ENCODE data around the gene C1orf167.
"Not testable (repeated sequence)": the region's sequence is repeated elsewhere in the genome, so short reads cannot be mapped to it uniquely, and the experiment has no call there.

C1orf167 gene

DNA sequence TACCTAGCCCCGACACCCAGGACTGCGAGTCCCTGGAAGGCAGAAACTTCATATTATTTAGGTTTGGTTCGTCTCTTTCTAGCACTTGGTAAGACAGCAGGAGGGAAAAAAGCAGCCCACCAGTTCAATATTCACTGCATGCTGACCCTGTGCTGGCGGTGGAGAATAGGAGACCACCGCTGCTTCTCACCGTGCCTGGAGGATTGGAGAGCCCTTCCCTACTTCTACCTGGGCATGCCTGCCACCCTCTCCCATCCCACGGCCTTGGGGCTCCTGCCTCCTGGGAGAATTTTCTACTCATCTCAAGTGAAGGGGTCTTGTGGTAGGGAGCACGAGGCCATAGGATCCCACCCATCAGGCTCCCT, 38.4 kb downstream of the C1orf167 start:
- H3K36me3 ChIP-seq (ENCODE audit: control insufficient read depth, insufficient read depth, low read length): peaks cover 36% of the 10 kb centered on the region
- no peak overlapping the region for H3K27ac ChIP-seq (ENCODE audit: insufficient read depth, low read length, poor library complexity, severe bottlenecking)
- H3K4me1 ChIP-seq (ENCODE audit: control insufficient read depth, insufficient read depth, low read length, poor library complexity, severe bottlenecking): peaks cover 23% of the 10 kb centered on the region
- H3K4me3 ChIP-seq (ENCODE audit: insufficient read depth, low read depth, low read length, poor library complexity, severe bottlenecking): no peak overlapping the region
- H3K9me3 ChIP-seq (ENCODE audit: control insufficient read depth, low read length): no peaks in the 10 kb centered on the region
- no peaks in the 10 kb centered on the region for H3K27me3 ChIP-seq (replicated peaks; ENCODE audit: control insufficient read depth, insufficient read depth, low read length, poor library complexity, severe bottlenecking)
- no peak for DNase-seq

DNA sequence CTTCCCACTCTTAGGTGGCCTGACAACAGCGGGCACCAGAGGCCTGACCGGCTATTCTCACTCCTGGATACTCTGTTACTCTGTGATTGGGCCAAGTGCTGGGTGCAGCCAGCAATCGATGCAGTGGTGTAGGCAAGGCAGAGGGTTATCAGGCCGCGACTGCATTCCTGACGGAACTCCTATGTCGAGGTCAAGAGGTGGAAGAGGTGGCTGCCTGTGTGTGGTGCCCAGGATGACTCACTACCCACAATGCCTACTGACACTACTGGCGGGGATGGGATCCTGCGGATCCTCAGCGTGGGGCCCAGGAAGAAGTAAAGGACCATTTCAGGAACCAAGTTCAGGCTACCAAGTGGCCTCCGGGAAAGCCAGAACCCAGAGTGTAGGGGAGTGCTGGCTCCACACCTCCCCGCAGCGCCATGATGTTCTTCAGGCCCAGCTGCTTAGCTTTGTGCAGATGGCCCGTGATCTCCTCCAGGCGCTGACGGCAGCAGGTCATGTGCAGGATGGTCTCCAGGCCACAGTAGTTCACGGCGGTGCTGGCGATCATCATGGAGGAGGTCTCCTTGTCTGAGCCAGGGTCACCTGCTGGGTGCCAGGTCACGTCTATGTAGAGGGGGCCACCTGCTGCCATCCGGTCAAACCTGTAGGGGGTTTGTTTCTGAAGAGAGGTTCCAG, 38.9 kb downstream of the C1orf167 start:
- no peak overlapping the region for H3K27ac ChIP-seq (ENCODE audit: insufficient read depth, low read length, poor library complexity, severe bottlenecking)
- no peaks in the 10 kb centered on the region for H3K9me3 ChIP-seq (ENCODE audit: control insufficient read depth, low read length)
- no peak for DNase-seq
- H3K27me3 ChIP-seq (replicated peaks; ENCODE audit: control insufficient read depth, insufficient read depth, low read length, poor library complexity, severe bottlenecking): no peaks in the 10 kb centered on the region
- H3K4me3 ChIP-seq (ENCODE audit: insufficient read depth, low read depth, low read length, poor library complexity, severe bottlenecking): no peak overlapping the region
- peaks cover 33% of the 10 kb centered on the region for H3K36me3 ChIP-seq (ENCODE audit: control insufficient read depth, insufficient read depth, low read length)
- H3K4me1 ChIP-seq (ENCODE audit: control insufficient read depth, insufficient read depth, low read length, poor library complexity, severe bottlenecking): peaks cover 23% of the 10 kb centered on the region

DNA sequence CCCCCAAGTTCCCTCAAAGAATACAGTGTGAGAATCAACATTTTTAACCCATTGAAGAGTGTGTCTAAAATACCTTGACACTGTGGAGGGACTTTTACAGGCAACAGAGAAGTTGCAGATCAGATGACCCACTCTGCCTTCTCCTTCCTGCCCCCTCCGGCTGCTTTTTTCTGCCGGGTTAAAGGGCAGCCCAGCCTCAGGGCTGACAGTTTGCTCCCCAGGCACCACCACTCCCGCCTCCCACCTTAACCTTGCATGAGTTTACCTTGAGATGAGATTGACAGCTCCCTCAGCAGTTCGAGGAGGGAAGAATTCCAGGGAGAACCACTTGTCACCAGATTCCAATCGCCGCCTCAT, 40.6 kb downstream of the C1orf167 start:
- Histone ChIP-seq H3K9me3 (ENCODE audit: control insufficient read depth, low read length) (no peaks in the 10 kb centered on the region), H3K36me3 (ENCODE audit: control insufficient read depth, insufficient read depth, low read length) (peaks cover 22% of the 10 kb centered on the region), H3K27me3 (replicated peaks; ENCODE audit: control insufficient read depth, insufficient read depth, low read length, poor library complexity, severe bottlenecking) (no peaks in the 10 kb centered on the region), H3K4me1 (ENCODE audit: control insufficient read depth, insufficient read depth, low read length, poor library complexity, severe bottlenecking) (peaks cover 32% of the 10 kb centered on the region), H3K27ac (ENCODE audit: insufficient read depth, low read length, poor library complexity, severe bottlenecking) (no peak overlapping the region), H3K4me3 (ENCODE audit: insufficient read depth, low read depth, low read length, poor library complexity, severe bottlenecking) (peak overlapping the region; percentile 57)
- DNase-seq: no peak

DNA sequence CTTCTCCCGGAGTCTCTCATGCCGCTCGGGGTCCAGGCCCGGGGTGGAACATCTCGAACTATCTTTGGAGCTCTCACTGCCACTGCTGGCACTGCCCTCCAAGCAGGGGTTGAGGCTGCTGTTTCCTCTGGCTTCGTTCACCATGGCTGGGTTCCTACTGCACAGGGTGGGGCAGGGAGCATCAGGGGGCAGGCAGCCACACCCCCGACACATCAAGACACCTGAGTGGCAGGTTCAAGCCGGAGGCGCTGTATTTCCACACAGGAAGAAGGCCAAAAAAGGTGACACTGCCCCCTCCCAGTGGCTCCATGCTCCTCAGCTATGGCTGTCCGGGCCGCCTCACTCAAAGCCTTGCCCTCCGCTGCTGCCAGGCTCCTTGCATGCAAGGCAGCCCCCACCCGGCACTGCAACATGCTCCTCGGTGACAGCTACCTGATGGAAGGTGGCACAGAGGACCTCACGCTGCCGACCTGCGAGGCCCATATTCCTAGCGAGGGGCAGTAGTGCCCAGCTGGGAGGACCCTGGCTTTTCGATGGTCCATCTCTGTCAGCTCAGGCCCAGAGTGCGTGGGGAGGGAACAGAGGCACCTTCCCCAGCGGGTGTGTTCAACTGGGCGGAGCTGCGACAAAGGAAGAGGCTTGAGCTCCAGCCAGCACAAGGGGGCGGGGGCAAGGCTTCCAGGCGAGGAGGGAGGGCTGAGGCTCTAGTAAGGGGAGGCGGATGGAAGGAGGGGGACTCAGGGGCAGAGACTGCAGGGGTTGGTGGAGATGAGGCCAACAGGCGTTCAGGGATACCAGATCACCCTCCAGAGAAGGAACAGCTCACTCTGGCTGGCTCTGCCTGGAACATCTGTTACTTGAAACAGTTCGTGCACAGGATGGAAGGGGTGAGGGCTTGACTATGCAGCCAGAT, 41.2 kb downstream of the C1orf167 start:
- Histone ChIP-seq H3K4me3 (ENCODE audit: insufficient read depth, low read depth, low read length, poor library complexity, severe bottlenecking) (peak overlapping the region; percentile 57), H3K27ac (ENCODE audit: insufficient read depth, low read length, poor library complexity, severe bottlenecking) (peak overlapping the region; percentile 52), H3K9me3 (ENCODE audit: control insufficient read depth, low read length) (no peaks in the 10 kb centered on the region), H3K4me1 (ENCODE audit: control insufficient read depth, insufficient read depth, low read length, poor library complexity, severe bottlenecking) (peaks cover 32% of the 10 kb centered on the region), H3K27me3 (replicated peaks; ENCODE audit: control insufficient read depth, insufficient read depth, low read length, poor library complexity, severe bottlenecking) (no peaks in the 10 kb centered on the region), H3K36me3 (ENCODE audit: control insufficient read depth, insufficient read depth, low read length) (peaks cover 22% of the 10 kb centered on the region)
- peak; percentile 53 to 63 (median 60) for DNase-seq

DNA sequence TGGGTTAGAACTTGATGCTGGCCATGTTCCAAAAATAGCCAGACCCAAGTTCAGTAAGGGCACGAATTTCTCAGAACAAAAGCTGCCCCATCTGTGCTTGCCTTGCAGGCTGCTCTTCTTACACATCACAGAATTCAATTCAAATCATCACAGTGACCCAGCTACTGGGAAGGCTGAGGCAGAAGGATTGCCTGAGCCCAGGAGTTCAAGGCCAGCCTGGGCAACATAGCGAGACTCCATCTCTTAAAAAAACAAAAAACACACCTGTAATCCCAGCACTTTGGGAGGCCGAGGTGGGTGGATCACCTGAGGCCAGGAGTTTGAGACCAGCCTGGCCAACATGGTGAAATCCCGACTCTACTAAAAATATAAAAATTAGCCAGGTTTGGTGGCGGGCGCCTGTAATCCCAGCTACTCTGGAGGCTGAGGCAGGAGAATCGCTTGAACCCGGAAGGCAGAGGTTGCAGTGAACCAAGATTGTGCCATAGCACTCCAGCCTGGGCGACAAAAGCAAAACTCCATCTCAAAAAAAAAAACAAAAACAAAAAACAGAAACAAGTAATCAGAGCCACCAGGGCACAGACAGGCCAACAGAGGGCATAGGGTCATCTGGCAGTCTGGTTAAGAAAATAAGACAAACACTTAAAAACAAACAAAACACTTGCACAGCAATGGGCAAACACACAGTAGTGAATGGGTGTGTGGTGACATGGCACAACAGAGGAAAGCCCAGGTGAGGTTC, 42.1 kb downstream of the C1orf167 start:
- H3K27me3 ChIP-seq (replicated peaks; ENCODE audit: control insufficient read depth, insufficient read depth, low read length, poor library complexity, severe bottlenecking); H3K27ac ChIP-seq (ENCODE audit: insufficient read depth, low read length, poor library complexity, severe bottlenecking); H3K4me3 ChIP-seq (ENCODE audit: insufficient read depth, low read depth, low read length, poor library complexity, severe bottlenecking); DNase-seq; H3K9me3 ChIP-seq (ENCODE audit: control insufficient read depth, low read length): not testable (repeated sequence)
- Histone ChIP-seq H3K4me1 (ENCODE audit: control insufficient read depth, insufficient read depth, low read length, poor library complexity, severe bottlenecking) (peaks cover 32% of the 10 kb centered on the region), H3K36me3 (ENCODE audit: control insufficient read depth, insufficient read depth, low read length) (peaks cover 22% of the 10 kb centered on the region)

DNA sequence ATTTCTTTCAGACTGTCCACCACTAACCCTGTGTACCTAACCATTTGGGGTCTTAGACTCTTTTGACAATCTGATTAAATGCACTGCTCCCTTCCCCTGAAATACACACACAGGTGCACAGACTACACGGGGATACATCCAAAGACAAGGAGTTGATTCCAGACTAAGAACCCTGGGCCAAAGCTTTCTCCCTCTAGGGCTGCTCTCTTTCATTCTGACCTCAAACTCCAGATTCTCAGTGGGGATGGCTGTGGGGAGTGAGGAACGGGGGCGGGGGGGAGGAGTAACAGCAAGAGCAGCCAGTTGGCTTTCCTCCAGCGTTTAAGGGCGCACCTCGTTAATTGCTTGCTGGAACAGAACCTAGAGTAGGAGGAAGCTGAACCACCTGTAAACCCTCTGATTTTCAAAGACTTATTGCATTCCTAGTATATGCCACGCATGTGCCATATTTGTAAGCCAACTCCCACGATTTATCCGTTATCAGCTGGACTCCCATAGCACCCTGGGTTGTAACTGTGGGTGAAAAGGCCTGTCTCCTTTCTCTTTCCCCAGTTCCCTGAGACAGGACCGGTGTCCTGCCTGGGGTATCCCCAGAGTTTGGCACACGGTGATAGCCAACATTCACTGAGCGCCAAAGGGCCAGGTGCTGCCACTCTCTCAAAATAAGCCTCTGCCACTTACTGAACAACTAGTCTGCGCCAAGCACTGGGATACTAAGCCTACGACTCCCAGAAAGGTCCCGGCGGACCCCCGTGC, 42.9 kb downstream of the C1orf167 start:
- peak overlapping the region; percentile 85 for H3K27ac ChIP-seq (ENCODE audit: insufficient read depth, low read length, poor library complexity, severe bottlenecking)
- peak in 1 of 3 donors; percentile 5 for DNase-seq
- no peaks in the 10 kb centered on the region for H3K27me3 ChIP-seq (replicated peaks; ENCODE audit: control insufficient read depth, insufficient read depth, low read length, poor library complexity, severe bottlenecking)
- peaks cover 32% of the 10 kb centered on the region for H3K4me1 ChIP-seq (ENCODE audit: control insufficient read depth, insufficient read depth, low read length, poor library complexity, severe bottlenecking)
- H3K36me3 ChIP-seq (ENCODE audit: control insufficient read depth, insufficient read depth, low read length): peaks cover 17% of the 10 kb centered on the region
- no peaks in the 10 kb centered on the region for H3K9me3 ChIP-seq (ENCODE audit: control insufficient read depth, low read length)
- H3K4me3 ChIP-seq (ENCODE audit: insufficient read depth, low read depth, low read length, poor library complexity, severe bottlenecking): peak overlapping the region; percentile 80

DNA sequence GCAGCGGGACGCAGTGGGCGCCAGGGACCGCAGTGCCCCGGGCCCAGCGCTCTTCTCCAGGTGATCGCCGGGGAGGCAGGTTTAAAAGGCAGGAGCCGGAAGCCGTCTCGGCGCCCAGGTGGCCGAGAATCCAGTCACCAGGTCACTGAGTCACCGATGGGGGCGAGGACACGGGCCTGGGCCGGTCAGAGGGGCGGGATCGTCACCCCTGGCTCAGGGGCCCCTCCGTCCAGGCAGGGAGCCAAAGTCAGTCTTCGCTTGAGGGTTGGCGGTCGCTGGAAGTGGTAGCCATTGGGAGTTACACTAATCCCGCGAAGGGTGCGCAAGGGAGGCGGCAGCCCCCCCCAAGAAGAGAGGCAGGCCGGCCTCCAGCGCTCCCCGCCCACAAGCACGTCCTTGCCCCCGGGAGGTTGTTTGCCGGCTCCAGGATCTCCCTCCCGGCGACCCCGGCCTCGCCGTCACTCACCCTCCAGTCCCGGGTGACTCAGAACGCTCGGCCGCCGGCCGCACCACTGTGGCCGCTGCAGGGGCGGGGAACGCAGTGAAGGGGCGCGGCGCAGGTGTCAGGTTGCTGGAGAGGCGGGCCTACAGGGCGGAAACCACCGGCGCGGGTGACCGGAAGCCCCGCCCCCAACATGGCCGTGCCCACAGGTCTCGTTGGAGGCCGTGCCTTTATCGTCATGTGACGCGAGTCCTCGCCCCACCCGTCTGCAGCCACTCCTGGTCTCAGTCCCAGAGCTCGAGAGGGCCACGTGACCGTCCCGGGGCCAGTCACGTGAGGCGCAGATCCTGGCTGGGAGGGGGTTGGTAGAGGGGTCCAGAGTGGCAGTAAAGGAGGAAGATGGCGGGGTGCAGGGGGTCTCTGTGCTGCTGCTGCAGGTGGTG, 43.7 kb downstream of the C1orf167 start, which contains the start of the genes CLCN6 and MTHFR:
TSS of gene CLCN6 (plus strand) at position 770 of the 885 bp plus-strand sequence. CDS start at position 842, 72 bp downstream.
TSS of gene MTHFR (minus strand) at position 543 of the 885 bp plus-strand sequence. CDS start 2,848 bp downstream, outside the sequence.
- H3K4me1 ChIP-seq (ENCODE audit: control insufficient read depth, insufficient read depth, low read length, poor library complexity, severe bottlenecking): peaks cover 32% of the 10 kb centered on the region
- no peaks in the 10 kb centered on the region for H3K9me3 ChIP-seq (ENCODE audit: control insufficient read depth, low read length)
- DNase-seq: peak; percentile 97 to 98 (median 98)
- no peaks in the 10 kb centered on the region for H3K27me3 ChIP-seq (replicated peaks; ENCODE audit: control insufficient read depth, insufficient read depth, low read length, poor library complexity, severe bottlenecking)
- peaks cover 9% of the 10 kb centered on the region for H3K36me3 ChIP-seq (ENCODE audit: control insufficient read depth, insufficient read depth, low read length)
- peak within 1 kb of the TSS; percentile 85 for H3K27ac ChIP-seq (ENCODE audit: insufficient read depth, low read length, poor library complexity, severe bottlenecking)
- H3K4me3 ChIP-seq (ENCODE audit: insufficient read depth, low read depth, low read length, poor library complexity, severe bottlenecking): peak within 1 kb of the TSS; percentile 80

DNA sequence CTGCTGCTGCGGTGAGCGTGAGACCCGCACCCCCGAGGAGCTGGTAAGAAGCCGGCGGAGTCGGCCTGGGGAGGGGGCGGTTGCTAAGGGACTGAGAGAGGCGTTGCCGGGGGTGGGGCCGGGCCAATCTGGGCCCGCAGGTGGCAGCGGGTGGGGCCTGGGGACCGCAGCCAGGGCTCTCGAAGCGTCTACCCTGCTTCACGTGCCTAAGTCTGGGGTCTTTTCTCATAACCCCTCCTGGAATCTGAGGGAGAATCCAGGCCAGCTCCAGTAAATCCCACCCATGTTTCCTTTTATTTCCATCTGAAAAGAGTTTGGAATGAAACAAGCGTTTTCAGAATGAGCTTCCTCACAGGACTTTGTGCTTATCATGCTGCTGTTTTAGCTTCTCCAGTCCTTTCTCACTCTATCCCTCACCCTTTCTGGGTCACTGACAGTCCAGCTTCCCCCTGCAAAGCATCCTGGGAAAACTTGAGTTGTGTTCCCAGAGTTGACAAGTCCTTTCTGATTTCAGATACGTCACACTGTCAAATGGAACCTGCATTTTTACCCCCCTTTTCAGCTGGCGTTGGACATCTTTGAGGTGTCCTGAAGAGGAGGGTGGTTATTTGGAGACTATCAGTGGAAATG, 44.4 kb downstream of the C1orf167 start:
- H3K36me3 ChIP-seq (ENCODE audit: control insufficient read depth, insufficient read depth, low read length): peaks cover 2% of the 10 kb centered on the region
- DNase-seq: no peak
- peaks cover 32% of the 10 kb centered on the region for H3K4me1 ChIP-seq (ENCODE audit: control insufficient read depth, insufficient read depth, low read length, poor library complexity, severe bottlenecking)

More for the DNA sequence above, 44.4 kb downstream of the C1orf167 start:
- H3K27me3 ChIP-seq (replicated peaks; ENCODE audit: control insufficient read depth, insufficient read depth, low read length, poor library complexity, severe bottlenecking): no peaks in the 10 kb centered on the region
- peak overlapping the region; percentile 85 for H3K27ac ChIP-seq (ENCODE audit: insufficient read depth, low read length, poor library complexity, severe bottlenecking)
- H3K4me3 ChIP-seq (ENCODE audit: insufficient read depth, low read depth, low read length, poor library complexity, severe bottlenecking): peak overlapping the region; percentile 80
- H3K9me3 ChIP-seq (ENCODE audit: control insufficient read depth, low read length): no peaks in the 10 kb centered on the region

All from effector memory CD4-positive, alpha-beta T cell (primary cell).